HG03135 (cell line): Measurements from ENCODE around the gene SLFN14.
"Not testable (repeated sequence)": the region's sequence is repeated elsewhere in the genome, so short reads cannot be mapped to it uniquely, and the experiment has no call there.

Experiments used
- ATAC-seq: cut with Tn5 transposase; IDR thresholded peaks from one replicate; pipeline ENCODE4 v1.9.1; 2021; ENCODE audit warnings: mild to moderate bottlenecking, moderate library complexity; ENCODE audit not compliant: unreplicated experiment

SLFN14 gene

DNA sequence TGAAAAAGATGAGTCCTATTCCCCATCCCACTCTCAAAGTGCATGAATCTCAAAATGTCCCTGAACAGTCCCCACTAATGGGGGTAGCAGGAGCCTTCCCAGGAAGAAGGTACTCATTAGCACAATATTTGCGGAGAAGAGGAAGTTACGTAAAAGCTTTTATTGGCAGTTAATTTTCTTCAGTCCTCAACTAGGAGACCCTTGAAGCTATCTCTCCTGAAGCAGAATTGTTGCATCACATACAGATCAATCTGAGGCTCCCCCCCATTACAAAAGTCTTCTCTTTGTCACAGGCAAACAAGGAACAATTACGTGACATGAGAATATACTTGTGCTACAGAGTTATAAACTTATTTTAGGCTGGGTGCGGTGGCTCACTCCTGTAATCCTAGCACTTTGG is 37.3 kb downstream of the SLFN14 start:
- ATAC-seq, result no peak

DNA sequence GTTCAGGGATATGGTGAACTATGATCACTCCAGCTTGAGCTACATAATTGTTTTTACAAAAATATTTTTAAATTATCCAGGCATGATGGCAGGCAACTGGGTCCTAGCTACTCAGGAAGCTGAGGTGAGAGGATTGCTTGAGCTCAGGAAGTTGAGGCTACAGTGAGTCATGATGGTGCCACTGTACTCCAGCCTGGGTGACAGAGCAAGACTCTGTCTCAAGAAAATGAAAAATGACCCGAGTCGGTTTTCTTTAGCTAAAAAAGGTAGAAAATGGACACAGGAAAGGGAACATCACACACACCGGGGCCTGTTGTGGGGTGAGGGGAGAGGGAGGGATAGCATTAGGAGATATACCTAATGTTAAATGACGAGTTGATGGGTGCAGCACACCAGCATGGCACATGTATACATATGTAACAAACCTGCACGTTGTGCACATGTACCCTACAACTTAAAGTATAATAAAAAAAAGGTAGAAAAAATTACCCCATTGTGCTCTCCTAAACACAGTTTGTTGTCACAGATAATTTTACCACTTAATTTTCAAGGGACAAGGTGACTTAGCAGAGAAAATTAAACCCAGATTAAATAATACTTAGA is 38.9 kb downstream of the SLFN14 start:
- not testable (repeated sequence) for ATAC-seq

DNA sequence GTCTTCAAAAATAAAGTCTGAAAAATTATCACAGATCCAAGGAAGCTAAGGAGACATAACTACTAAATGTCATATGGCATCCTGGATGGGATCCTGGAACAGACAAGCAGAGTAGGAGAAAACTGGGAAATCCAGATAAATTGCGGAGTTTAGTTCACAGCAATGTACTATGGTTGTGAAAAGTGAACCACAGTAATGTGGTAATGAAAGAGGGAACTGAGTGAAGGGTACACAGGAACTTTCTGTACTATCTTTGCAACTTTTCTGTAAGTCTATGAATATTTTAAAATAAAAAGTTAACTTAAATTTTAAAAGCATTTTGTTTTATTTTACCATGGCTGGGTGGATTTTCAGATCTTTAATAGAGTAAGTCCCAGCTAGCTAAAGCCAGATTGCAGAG is 39.5 kb downstream of the SLFN14 start:
- ATAC-seq, result no peak

DNA sequence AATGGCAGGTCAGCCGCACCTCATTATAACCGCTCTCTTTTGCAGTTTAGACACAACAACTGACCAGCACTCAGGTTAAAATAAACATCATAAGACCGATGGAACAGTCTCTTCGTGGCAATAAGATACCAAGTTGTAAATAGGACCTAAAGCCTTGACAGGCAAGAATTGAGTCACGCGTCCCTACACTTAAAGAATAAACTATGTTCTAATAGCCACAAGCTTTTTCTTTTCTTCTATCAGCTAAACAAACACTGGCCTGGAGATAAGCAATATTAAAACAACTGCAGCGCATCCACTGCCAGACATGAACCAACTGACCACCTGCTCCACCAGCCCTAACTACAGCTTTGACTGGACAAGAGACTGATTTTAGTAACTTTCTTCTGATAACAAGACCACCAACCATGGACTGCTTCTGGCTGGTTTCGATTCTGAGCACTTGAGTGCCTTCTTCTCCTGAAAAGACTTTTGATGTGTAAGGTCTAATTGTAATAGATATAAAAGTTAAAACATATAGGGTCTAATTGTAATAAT is 40.6 kb downstream of the SLFN14 start:
- no peak for ATAC-seq

DNA sequence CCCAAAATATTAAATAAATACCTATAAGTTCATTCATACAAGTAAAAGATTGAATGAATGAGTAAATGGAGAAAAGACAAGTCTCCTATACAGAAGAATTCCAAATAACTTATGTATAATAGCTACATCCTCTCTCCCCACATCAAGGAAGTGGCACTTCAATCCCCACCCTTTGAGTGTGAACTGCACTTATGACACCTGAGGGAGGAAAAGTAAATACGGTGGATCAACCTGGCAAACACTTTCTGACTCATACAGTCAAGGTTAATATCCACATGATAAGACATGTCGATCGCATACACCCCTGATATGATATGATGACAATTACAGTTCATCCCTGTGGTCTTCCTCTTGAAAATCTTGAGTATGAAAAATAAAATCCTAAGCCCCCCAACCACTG is 41.2 kb downstream of the SLFN14 start:
- ATAC-seq, result no peak

DNA sequence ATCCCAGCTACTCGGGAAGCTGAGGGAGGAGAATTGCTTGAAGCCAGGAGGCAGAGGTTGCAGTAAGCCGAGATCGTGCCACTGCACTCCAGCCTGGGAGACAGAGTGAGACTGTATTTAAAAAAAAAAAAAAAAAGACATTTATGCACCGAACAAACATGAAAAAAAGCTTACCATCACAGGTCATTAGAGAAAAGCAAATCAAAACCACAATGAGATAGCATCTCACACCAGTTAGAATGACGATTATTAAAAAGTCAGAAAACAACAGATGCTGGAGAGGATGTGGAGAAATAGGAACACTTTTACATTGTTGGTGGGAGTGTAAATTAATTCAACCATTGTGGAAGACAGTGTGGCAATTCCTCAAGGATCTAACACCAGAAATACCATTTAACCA is 42.2 kb downstream of the SLFN14 start:
- ATAC-seq, result not testable (repeated sequence)

DNA sequence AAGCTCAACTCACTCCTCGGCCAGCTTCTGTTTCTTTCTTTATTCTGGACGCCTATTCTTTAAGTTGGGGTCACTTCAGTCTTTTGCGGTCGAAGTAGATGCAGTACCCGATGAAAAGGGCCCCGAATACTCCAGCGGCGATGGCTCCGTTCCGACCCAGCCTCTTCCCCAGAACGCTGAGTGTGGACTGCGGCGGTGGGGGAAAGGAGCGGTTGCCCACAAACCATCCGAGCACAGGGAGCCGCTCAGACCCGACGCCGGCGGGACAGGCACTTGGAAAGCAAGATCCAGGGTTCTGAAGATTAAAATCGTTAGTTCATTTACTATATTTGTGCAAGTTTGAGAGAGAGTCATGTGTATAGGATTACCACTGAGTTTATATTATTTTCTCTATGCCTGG is 45.6 kb downstream of the SLFN14 start:
- no peak for ATAC-seq

DNA sequence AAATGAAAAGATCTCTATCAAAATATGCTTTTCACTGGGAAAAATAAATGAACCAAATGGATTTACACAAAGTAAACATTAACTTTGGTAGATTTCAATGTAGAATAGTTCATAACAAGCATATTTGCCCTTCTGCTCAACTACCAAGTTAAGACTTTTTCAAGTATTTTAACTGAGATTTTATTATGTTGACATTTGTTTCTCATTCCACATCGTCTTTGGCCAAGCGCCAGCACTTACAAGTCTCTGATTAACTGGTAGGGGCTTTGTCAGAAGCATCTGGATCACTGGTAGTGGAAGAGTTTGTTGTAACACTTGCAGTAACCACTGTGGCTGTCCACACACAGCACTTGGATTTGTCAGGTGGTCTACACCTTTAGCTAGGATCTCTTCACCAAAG is 46.1 kb downstream of the SLFN14 start:
- no peak for ATAC-seq
